Caco-2 (cell line): Measurements from ENCODE around the gene TREH. TPM values are rescaled to one million over a fixed set of nuclear protein-coding genes. Genes with fewer than 3 reads are reported as not detected.
A peak's percentile ranks its signal among the peaks of the same experiment; 100 is the strongest.

Experiments
- BruUV-seq: library from RNA; stranded (reverse); fragments of 400-500 nt; replicated peaks from 2 replicates; lab custom pipeline; 2021; lab: Mats Ljungman, UMichigan
- CTCF ChIA-PET: fragments of 300-600 bp; sonication (Branson Sonifier 250); formaldehyde crosslinking; loops from one replicate; lab custom pipeline; 2022; ENCODE audit warnings: antibody characterized with exemption; lab: Charles Lee
- POLR2A ChIA-PET: fragments of 300-600 bp; sonication (Branson Sonifier 250); formaldehyde crosslinking; loops from one replicate; lab custom pipeline; 2022; ENCODE audit warnings: antibody characterized with exemption; lab: Charles Lee
- DNase-seq, 2 experiments: peaks; one replicate each; pipeline versions ENCODE4 v3.0.0 to v3.0.0-alpha.2; 2020 to 2022
- H3K27me3 ChIP-seq: replicated peaks from 2 replicates; pipeline ENCODE4 v1.6.0; 2011; ENCODE audit warnings: low read length; ENCODE audit not compliant: control insufficient read depth, insufficient read depth
- H3K36me3 ChIP-seq: 2 replicates; pipeline ENCODE4 v1.5.1; 2011; ENCODE audit warnings: low read length; ENCODE audit not compliant: control insufficient read depth, insufficient read depth
- H3K4me1 ChIP-seq: fragments of 250-450 bp; sonication (Bioruptor Pico); 2 replicates; pipeline ENCODE4 v1.5.1; 2020; ENCODE audit warnings: mild to moderate bottlenecking
- H3K4me3 ChIP-seq: 2 replicates; pipeline ENCODE4 v1.5.1; 2011; ENCODE audit warnings: low read depth, mild to moderate bottlenecking, control low read depth, low read length
- H3K9me3 ChIP-seq: fragments of 250-450 bp; sonication (Bioruptor Pico); 2 replicates; pipeline ENCODE4 v1.5.1; 2020; ENCODE audit warnings: mild to moderate bottlenecking, moderate library complexity
- H3K27ac Mint-ChIP-seq: one replicate; pipeline ENCODE4 v1.8.0; 2022; ENCODE audit warnings: mixed read lengths; ENCODE audit not compliant: unreplicated experiment
- H3K27me3 Mint-ChIP-seq: one replicate; pipeline ENCODE4 v1.8.0; 2022; ENCODE audit warnings: mixed read lengths; ENCODE audit not compliant: insufficient read depth, unreplicated experiment
- H3K36me3 Mint-ChIP-seq: one replicate; pipeline ENCODE4 v1.8.0; 2022; ENCODE audit warnings: mild to moderate bottlenecking, mixed read lengths; ENCODE audit not compliant: insufficient read depth, unreplicated experiment
- H3K4me1 Mint-ChIP-seq: one replicate; pipeline ENCODE4 v1.8.0; 2022; ENCODE audit warnings: low read depth, mixed read lengths; ENCODE audit not compliant: unreplicated experiment
- H3K4me3 Mint-ChIP-seq: one replicate; pipeline ENCODE4 v1.8.0; 2022; ENCODE audit warnings: mild to moderate bottlenecking, moderate library complexity, mixed read lengths; ENCODE audit not compliant: unreplicated experiment
- H3K9me3 Mint-ChIP-seq: one replicate; pipeline ENCODE4 v1.8.0; 2022; ENCODE audit warnings: mixed read lengths; ENCODE audit not compliant: unreplicated experiment
- intact Hi-C: fragments of 100-400 bp; cut with micrococcal nuclease; formaldehyde crosslinking; loops from one replicate; pipeline ENCODE4 v1.10.0; 2022; ENCODE audit not compliant: unreplicated experiment
- microRNA-seq: library from miRNA; unstranded; fragments of <30 nt; microRNA quantifications from one replicate; pipeline ENCODE4 v1.2.0, GENCODE V29; 2022
- total RNA-seq: library from RNA; stranded (reverse); gene quantifications from 2 replicates; pipeline ENCODE4 v1.2.3, GENCODE V29; 2022
- TF ChIP-seq, protein P1 (sequence below), 2 experiments: fragments of 200-600 bp in 1 of 2; IDR thresholded peaks; 1 replicate in 1 of 2; 2 replicates in 1 of 2; pipeline versions ENCODE4 v1.5.1 to v1.8.0; 2011 to 2022; ENCODE audit warnings: antibody characterized with exemption in 1 of 2, control low read depth in 1 of 2, inconsistent platforms in 1 of 2, low read depth in 1 of 2, low read length in 1 of 2, mild to moderate bottlenecking in 1 of 2, moderate library complexity in 1 of 2; ENCODE audit not compliant: insufficient read depth in 1 of 2, severe bottlenecking in 1 of 2, unreplicated experiment in 1 of 2

Gene TREH
- total RNA-seq, 1 experiment from 2014 or later: not detected

- intact Hi-C loops: no loop called here
- no TSS peak for BruUV-seq
- H3K4me3 ChIP-seq: peak overlapping the region; percentile 73
- no peaks in the 10 kb centered on the region for H3K27me3 Mint-ChIP-seq
- H3K9me3 ChIP-seq: no peaks in the 10 kb centered on the region
- no peaks in the 10 kb centered on the region for H3K27me3 ChIP-seq
- H3K9me3 Mint-ChIP-seq: no peaks in the 10 kb centered on the region
- peak; percentile 50 to 64 for DNase-seq
- ChIA-PET POLR2A (interaction anchor here (0.5 to 3.0 kb wide), 3 partner anchors 13 to 35 kb away, joined by 3 to 13 read pairs (median 4); no protein-coding TSS in a partner anchor), CTCF (interaction anchor here (0.7 to 6.7 kb wide), 10 partner anchors 10 to 54 kb away, joined by 4 to 38 read pairs (median 8); no protein-coding TSS in a partner anchor)
- peaks cover 34% of the 10 kb centered on the region for H3K4me1 Mint-ChIP-seq
- TF ChIP-seq, protein P1, sequence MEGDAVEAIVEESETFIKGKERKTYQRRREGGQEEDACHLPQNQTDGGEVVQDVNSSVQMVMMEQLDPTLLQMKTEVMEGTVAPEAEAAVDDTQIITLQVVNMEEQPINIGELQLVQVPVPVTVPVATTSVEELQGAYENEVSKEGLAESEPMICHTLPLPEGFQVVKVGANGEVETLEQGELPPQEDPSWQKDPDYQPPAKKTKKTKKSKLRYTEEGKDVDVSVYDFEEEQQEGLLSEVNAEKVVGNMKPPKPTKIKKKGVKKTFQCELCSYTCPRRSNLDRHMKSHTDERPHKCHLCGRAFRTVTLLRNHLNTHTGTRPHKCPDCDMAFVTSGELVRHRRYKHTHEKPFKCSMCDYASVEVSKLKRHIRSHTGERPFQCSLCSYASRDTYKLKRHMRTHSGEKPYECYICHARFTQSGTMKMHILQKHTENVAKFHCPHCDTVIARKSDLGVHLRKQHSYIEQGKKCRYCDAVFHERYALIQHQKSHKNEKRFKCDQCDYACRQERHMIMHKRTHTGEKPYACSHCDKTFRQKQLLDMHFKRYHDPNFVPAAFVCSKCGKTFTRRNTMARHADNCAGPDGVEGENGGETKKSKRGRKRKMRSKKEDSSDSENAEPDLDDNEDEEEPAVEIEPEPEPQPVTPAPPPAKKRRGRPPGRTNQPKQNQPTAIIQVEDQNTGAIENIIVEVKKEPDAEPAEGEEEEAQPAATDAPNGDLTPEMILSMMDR (IDR thresholded peaks at IDR 0.05; ENCODE audit: insufficient read depth in 1 of 2, low read depth in 1 of 2, low read length in 1 of 2, severe bottlenecking in 1 of 2, unreplicated experiment in 1 of 2): no peak
- H3K27ac Mint-ChIP-seq: peak overlapping the region; percentile 36
- peaks cover 24% of the 10 kb centered on the region for H3K4me1 ChIP-seq
- H3K36me3 Mint-ChIP-seq: peaks cover 20% of the 10 kb centered on the region
- no peaks in the 10 kb centered on the region for H3K36me3 ChIP-seq
- peak overlapping the region; percentile 79 for H3K4me3 Mint-ChIP-seq
Observed at GRCh38 chr11:118608360-118609227, 70.9 kb downstream of the TREH start.

GRCh38 chr11:118607401-118608359, 71.8 kb downstream of the TREH start, which contains the start of gene PHLDB1:
TSS of gene PHLDB1 (plus strand) at chr11:118607615. CDS start at chr11:118613837, 6,222 bp downstream.
- Mint-ChIP-seq H3K9me3 (no peaks in the 10 kb centered on the region), H3K36me3 (peaks cover 28% of the 10 kb centered on the region), H3K27ac (peak within 1 kb of the TSS; percentile 36), H3K4me1 (peaks cover 34% of the 10 kb centered on the region), H3K4me3 (peak within 1 kb of the TSS; percentile 79), H3K27me3 (no peaks in the 10 kb centered on the region)
- no TSS peak for BruUV-seq
- Histone ChIP-seq H3K27me3 (no peaks in the 10 kb centered on the region), H3K4me3 (peak within 1 kb of the TSS; percentile 73), H3K9me3 (no peaks in the 10 kb centered on the region), H3K36me3 (no peaks in the 10 kb centered on the region), H3K4me1 (peaks cover 24% of the 10 kb centered on the region)
- POLR2A ChIA-PET: interaction anchor here (3.0 kb wide), 1 partner anchor 13 kb away, joined by 13 read pairs; no protein-coding TSS in a partner anchor
- TF ChIP-seq, protein P1 (IDR thresholded peaks at IDR 0.05; ENCODE audit: insufficient read depth in 1 of 2, low read depth in 1 of 2, low read length in 1 of 2, severe bottlenecking in 1 of 2, unreplicated experiment in 1 of 2): peak; percentile 91 to 98
- intact Hi-C loops: loop anchor here (1.0 kb wide), 3 partner anchors 14 to 52 kb away; no protein-coding TSS in a partner anchor
- CTCF ChIA-PET: interaction anchor here (0.5 to 6.7 kb wide), 15 partner anchors 11 to 284 kb away, joined by 3 to 38 read pairs (median 8); no protein-coding TSS in a partner anchor
- peak; percentile 85 to 90 for DNase-seq

Small RNAs within 50 kb of the gene (microRNA-seq; reads per million reads assigned to microRNA genes)
- not detected for gene MIR6716

Other genes with a start within 250 kb of the TREH start
- gene KMT2A, start 243.2 kb downstream of the TREH start, total RNA-seq: 93.9 and 107 TPM in 2 replicates
- 1.2 and 3.3 TPM in 2 replicates for gene TTC36, start 152.2 kb downstream of the TREH start, total RNA-seq
- 53.8 and 63.1 TPM in 2 replicates for gene TMEM25, start 148.5 kb downstream of the TREH start, total RNA-seq
- gene IFT46, start 113.7 kb downstream of the TREH start, total RNA-seq: 26.8 and 30.6 TPM in 2 replicates
- gene ARCN1, start 107.2 kb downstream of the TREH start, total RNA-seq: 313 and 330 TPM in 2 replicates
- gene PHLDB1, start 72.0 kb downstream of the TREH start, total RNA-seq: 72.1 and 73.6 TPM in 2 replicates
- 131 and 135 TPM in 2 replicates for gene DDX6, start 111.5 kb upstream of the TREH start, total RNA-seq
- not detected in 2 replicates for gene CXCR5, start 204.2 kb upstream of the TREH start, total RNA-seq
- gene BCL9L, start 246.3 kb upstream of the TREH start, total RNA-seq: 186 and 203 TPM in 2 replicates